HL-60/S4 treated with retinoic acid at 250 ng/mL for 4 days and 3 days (cell line): ENCODE results near the gene YEATS2.

Experiments
- in situ Hi-C: fragments of 300-500 bp; cut with MboI; formaldehyde crosslinking; loops from 2 replicates; pipeline ENCODE4 v1.7.0; 2022; ENCODE audit warnings: low sequenced_read_pairs

YEATS2 gene

DNA sequence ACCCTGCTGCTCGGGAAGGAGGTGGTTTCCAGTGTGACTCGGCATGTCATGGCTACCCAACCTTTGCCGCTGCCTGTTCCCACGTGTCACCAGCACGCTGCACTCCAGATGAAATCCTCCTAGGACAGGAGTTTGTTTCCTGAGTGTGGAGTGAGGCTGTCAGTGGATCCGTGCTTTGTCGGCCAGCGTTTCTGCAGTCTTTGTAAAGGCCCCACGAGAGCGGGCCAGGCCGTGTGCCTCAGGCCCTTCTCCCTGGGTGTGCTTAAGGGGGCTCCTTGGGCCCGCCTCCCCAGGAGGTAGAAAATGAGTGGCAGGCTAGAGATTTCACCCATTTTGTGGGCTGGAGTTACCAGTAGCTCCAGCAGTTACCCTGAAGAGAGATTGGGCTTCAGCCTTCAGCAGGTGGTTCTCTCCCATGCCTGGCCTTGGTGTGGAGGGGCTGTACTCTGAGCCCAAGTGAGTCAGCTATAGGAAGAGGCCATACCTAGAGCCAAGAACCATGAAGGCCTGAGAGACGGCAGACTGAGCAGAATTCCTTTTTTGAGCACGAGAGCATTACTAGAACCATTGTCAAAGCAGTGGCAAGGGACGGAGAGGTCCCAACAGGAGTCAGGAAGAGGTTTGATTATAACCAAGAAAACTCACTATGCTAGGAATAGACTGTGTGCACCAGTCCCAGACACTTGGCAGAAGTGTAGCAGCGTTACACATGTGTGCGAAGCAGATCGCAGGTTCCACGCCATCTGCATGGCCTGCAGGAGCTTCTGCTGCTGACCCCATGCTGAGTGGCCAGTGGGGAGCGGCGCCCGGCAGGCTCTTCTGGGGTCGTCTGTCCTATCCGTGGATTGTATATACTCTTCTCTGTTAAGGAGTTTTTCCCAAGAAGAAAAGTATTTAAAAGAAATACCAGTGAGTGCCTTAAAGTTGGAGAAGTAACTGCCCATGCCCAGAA, 113.3 kb downstream of the YEATS2 start:
- in situ Hi-C loops: no loop called here

DNA sequence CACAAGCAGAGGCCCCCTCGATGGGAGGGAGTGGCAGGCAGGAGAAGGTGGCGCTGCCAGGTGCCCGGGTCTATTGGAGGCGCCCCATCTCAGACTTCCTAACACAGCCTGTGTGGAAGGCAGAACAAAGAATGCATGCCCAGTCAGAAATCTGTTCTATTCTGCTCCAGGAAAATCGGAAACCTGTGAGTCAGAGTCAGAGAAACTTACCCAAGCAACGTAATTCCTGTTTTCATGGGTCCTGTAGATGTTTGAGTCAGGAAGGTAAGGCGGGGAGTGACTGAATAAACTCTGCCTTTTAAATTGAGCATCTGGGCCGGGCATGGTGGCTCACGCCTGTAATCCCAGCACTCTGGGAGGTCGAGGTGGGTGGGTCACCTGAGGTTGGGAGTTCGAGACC, 114.0 kb downstream of the YEATS2 start:
- in situ Hi-C loops: no loop called here

DNA sequence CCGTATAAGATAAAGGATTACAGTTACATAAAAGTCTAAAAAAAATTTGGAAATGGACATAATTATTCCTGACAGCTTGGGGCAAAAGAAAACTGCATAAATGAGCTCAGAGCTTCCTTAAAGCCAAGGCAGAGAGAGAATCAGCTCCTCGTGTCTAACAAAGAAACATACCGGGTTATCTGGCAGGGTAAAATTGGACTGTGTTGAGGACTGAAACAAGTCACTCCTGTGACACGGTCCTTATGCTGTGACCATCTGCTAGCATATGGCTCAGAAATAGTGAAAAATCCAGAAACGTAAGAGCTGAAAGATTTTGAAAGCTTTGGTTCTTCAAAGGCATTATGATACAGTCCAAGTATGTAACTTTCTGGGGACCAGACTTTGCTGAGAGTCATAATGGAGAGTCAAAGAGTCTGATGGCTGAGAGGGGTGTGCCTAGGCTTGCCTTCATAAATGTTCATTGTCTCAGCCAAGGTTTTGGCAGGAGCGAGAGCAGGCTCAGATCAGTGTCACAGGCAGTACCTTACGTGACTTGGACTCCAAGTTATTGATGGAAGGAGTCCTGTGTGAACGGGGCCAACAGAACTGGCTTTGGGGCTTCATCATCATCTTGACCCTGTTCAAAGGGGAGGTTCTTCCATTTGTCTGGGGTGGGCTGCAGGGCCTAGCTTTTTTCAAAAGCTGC, 115.3 kb downstream of the YEATS2 start:
- in situ Hi-C loops: no loop called here

DNA sequence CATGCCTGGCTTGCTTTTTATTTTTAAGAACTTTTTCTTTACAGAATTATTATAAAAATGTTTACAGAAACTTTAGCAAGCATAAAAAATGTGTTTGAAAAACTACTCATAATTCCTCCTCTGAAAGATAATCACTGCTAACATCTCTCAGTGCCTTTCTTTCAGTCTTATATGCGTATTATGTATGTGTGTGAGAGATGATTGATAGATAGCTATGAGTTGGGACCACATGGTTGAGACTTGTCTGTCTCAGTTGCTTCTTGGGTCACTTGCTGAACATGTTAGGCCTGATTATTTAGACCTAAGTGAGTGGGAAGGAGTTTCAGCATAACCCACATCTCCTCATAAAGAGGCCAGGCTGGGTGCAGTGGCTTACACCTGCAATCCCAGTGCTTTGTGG, 116.6 kb downstream of the YEATS2 start:
- in situ Hi-C loops: no loop called here

DNA sequence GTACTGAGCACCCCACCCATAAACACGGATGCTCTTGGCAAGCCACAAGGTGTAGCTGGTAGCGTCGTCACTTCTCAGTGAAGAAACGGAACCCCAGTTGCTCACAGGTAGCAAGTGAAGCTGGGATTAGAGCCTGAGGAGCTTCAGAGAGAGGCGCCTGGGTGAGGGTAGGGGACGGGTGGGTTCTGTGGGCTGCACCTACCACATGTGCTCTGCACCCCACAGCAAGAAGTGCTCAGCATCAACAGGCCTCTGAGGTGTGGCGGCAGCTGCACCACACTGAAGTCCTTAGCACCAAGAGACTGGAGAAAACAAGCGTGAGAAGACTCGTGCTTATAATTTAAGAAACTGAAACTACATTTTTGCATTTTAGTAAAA, 118.0 kb downstream of the YEATS2 start:
- in situ Hi-C loops: no loop called here

DNA sequence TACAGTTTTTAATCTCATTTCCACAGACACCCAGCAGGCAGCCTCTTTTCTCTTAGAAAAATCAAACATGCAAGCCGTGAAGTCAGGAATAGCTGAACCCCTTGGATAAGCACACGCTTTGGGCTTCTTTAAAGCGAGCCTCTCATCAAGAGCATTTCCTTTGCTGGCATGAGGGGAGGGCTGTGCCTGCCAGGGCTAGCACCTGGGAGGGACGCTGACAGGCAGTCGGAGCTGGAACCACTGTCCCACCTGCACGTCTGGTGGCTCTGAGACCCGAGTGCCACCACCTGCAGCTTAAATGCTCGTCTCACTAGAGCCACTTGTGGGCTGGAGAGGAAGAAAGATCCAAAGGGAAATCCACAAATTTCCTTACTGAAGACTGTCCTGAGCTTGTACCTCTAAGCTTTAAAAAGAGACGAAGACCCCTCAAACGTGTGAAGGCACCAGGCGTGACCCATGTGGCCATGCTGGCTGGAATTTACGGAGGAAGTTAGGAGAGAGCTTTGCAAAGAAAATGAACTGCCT, 118.4 kb downstream of the YEATS2 start:
- in situ Hi-C loops: no loop called here

DNA sequence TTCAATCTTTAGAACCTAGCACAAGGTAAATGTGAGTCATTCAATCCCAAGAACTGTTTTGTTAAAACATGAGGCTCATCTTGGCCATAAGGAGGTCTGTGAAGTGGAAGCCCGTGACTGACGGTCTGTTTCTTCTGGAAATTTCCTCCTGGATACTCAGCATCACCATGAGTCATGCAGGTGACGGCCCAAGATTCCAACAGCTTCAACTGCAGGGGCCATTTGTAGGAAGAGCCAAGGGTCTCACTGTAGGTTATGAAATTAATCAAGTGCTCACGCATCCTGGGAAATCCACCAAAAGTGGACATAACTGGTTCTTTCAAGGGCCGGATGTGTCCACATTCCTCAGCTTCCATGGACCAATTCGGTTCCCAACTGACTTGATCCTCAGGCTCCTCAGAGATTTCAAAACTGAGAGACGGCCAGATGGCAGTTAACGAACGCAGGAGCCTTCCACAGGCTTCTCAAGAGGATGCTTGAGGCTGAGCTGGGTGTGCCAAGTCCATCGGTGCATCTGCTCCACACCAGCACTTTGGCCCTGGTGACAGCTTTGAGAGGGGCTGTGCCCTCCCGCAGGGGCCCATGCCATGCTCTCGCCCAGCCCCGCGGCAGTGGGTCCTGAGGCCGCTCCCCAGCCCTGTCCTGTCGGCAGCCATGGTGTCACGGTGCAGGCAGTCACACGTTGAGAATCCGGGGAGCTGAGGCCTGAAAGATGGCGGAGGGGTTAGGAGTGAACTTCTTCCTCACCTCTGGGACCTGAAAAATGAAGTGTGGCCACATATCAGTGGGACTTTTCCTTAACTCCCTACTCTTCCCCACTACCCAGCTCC, 119.3 kb downstream of the YEATS2 start:
- in situ Hi-C loops: no loop called here

DNA sequence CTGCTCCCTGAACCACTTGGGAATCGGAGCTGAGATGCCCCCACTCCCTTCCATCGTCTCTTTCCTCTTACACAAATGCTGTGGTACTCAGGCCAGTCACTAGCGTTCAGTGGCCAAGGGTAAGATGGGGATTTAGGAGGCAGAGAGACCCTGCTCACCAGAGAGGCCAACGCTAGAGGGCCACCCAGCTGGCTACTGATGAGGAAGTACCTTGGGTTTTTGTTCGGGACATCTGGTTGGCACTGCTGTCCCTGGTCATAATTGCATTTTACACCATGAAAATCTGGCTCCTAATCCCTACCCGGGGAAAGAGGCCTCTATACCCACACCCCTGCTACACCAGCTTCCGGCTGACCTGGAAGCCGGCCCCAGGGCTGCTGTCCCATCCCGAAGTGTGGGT, 120.0 kb downstream of the YEATS2 start:
- in situ Hi-C loops: no loop called here

DNA sequence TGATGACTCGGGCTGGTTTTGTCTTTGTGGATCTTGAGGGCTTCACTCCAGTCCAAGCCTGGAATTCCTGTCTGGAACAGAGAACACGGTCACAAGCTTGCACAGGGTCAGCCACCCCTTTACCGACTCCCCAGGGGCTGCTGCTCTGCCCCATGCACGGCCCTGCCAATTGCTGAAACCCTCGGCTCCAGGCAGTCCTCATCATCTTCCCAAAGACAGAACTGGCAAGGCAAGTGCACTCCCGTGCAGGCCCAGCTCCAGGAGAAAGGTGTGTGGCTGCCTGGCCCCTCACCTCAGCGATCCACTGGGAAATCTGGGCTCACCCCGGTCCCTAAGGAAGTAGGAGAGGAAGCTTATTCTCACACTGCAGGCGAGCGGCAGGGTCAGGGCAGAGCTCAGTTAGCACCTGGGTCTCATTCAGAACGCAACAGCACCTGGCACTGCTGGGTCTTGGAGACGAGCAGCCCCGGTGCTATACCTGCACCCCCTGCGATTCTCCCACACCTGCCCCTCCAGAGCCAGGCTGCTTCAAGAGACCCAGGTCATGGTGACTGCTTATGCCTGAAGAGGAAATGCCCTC, 120.5 kb downstream of the YEATS2 start:
- in situ Hi-C loops: no loop called here

DNA sequence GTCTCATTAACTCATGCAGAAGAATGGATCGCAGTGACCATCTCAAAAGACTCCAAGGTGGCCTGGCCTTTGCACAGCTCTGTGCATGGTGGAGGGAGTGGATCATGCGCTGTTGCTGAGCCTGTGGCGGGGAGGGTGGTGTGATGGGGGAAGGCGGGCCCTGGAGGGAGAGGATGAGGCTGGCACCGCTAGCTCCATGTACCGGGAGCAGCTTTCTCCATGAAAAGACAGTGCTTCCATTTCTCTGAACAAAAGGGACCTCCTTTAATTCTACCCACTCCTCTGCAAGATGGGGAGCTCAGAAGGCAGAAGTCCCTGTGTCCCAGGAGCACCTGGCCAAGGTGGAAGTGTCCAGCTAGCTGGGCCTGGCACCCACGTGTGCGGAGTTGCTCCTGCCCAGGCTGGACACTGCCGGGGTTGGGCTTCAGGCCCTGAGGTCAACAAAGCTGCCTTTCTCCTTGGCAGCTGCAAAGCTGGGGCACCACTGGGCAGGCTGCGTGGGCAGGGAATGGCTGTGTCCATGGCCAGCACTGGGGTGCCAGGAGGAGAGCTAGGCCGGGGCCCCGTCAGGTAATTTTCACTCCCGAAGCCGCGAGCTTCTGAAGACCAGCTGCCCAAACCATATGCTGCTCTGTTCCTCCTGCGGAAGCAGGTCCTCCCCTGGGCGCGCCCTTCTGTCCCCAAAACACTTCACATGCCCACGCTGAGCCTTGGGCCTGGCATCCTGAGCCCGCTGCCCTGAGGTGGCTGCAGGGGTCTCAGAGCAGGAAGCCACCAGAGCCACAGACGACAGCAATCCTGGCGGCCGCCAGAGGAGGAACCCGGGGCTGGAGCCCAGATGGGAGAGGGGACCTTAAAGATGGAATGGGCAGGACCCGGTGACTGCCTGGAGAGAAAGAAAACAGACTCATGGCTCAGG, 121.4 kb downstream of the YEATS2 start:
- in situ Hi-C loops: no loop called here

DNA sequence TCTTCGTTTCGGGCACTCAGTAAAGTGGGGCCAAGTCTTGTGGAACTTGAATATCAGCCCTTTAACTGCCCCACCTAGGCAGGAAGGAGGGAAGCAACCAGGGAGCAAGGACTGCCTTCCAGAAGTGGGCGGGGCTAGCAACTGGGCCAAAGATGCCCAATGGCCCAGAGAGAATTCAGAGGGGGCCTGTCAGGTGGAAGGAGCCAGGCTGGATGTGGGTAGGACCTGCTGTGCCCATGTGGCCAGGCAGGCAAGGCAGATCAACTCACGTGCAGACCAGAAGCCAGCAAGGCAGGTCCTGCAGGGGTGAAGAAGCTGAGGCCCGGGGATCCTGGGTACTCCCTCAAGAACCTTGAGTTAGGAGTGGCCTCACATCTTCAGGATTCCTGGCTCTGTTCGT, 122.2 kb downstream of the YEATS2 start:
- in situ Hi-C loops: no loop called here

DNA sequence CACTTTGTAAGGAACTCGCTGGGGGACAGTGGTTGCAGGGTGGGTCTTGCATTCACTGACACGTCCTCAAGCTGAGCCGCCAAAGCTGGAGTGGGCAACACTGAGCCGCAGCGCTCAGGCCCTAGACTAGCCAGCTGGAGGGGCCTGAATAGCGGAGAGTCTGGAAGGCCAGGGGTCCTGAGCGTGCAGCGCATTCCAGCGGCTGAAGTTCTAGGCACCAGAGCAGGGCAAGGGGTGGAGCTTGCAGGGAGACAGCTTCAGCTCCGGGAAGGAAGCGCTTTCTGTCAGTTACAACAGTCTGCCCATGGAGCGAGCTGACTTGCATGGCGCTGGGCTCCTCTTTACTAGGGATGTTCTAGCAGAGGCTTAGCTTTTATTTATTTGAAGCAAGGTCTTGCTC, 125.0 kb downstream of the YEATS2 start:
- in situ Hi-C loops: no loop called here

DNA sequence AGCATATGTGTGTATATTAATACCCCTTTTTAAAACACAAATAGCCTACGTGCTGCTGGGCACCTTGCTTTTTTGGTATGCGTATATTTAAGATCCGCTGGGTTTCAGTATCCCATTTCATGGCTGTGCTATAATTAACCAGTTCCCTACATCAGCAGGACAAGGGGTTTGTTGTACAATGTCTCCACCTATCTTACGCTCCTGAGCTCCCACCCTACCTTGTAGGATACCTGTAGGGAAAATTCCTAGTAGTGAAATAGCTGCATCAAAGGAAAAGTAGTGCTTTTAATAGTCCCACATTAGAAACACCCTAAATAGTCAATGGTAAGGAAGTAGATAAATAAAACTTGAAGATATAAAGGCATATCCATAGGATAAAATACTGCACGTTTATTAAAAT, 126.4 kb downstream of the YEATS2 start:
- in situ Hi-C loops: no loop called here

DNA sequence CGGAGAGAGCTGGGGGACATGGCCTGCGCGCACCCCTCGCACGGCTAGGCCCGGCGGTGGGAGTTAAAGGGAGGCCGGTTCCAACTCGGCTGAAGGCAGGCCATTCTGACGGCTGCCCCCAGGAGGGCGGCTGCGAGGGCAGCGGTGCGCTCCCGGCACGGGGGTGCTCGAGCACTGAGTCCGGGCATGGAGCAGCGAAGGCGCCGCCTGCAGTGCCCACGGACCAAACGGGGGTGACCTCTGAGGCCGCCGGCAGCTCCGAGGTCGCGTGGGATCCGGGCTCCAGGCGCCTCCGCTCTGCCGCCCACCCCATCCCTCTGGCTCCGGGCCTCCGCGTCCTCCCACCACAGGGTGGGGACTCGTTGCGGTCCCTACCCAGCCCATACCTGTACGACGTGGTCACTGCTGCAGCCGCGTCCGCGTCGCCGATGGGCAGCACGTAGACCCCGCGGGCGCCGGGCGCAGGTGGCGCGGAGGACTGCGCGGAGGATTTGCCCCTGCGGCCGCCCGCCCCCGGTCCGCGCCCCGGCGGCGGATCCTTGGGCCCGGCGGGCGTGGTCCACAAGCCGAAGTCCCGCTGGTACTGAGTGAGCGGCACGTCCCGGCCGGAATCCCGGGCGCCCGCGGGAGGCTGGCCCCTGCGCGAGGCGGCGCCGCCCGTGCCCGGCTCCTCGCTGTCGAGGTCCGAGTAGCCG, 127.3 kb downstream of the YEATS2 start:
- in situ Hi-C loops: no loop called here

DNA sequence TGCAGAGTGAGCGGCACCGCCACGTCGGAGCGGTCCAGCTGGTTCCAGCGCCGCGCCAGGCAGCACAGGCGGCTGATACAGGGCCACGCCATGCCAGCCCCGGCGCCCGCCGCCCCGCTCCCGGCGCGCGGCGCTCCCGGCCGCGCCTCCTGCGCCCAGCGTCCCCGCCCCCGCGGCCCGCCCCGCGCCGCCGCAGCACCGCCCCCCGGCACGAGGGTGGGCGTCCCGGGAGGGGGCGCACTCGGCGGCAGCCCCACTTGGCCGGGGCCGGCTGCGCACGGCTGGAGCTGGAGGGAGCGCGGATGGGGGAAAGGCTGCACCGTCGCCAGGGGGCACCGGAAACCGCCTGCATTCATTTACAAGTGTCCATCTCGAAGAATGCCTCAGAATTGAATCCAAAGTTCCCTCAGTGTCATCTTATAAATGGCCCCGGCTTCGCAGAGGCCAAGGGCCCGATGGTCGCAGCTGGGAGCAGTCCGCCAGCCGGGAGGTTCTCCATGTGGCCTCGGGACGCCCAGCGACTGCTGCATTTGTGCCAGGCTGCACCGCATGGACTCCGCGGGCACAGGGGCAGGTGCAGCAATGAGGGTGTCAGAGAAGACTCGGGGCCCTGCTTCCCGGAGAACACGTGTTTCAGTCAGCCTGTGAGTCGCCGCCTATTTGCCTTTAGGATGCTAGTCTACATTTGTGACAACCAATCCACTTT, 128.0 kb downstream of the YEATS2 start, which contains the start of gene MAP6D1:
Gene MAP6D1, minus strand, starts transcription at position 122 of the 706 bp plus-strand sequence. Its CDS starts 30 bp downstream, at position 92.
- in situ Hi-C loops: no loop called here

DNA sequence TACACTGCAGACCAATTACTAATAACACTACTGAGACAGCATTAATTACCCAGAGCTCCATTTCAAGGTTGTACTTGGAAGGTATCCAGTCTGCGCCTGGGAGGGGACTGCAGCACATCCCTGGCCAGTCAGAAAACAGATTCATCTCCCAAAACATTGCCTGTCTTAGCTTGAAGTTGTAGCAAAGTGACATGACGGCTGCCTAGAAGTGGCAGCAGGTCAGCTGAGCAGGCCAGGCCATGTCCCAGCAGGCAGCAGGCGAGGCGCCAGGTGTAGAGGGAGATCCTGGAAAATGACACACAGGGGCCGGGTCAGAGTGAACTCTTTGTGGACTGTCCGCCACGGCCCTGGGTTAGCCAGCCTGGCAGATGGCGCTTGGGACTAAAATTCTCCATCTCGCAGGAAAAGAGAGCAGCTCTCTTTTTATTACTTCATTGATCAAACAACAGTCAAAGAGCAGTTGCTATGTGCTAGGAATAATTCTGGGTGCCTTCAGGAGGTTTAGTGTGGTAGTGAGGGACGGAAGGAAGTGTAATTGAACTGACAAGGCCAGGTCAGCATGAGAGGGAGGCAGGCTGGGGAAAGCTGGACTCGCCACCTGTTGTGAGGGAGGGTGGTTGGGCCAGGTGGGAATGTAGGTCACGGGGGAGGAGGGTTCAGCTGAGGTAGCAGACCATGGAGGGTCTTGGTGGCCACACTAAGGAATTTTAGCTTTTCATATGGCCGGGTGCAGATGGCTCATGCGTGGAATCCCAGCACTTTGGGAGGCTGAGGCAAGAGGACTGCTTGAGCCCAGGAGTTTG, 129.1 kb downstream of the YEATS2 start:
- in situ Hi-C loops: no loop called here

DNA sequence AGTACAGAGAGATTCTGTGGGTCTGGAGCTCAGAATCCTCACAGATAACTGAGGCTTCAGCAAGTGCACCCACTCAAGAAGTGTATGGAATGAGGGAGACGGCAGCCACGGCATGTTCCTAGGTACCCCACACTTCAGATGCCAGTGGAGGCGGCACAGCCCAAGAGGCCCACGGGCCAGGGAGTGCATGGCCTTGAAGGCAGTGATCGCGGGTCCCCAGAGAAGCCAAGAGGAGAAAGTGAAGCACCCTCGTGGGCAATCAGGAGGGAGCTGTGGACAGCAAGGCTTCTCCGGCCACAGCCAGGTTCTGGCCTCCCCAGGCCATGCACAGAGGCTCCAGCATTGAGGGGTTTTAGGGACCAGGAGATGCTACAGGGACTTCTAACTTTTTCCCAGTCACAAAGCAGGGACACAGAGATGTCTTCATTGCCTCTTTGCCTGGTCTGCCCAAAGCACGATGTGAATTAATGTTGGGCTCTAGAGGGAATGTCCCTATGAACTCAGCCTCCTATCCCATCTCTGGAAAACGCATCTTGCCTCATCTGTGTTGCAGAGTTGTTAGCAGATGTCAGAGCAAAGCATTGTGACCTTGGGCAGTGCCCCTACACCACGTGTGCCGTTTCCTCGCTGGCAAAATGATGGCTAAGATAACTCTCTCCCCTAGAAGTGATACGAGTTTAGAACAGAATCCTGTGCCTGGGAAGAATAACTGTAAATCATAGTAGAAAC, 130.4 kb downstream of the YEATS2 start:
- in situ Hi-C loops: no loop called here
